GM21528 (cell line): ENCODE results near the gene LARP4.
"Not testable (repeated sequence)": the region's sequence is repeated elsewhere in the genome, so short reads cannot be mapped to it uniquely, and the experiment has no call there.

ENCODE experiments used
- ATAC-seq: cut with Tn5 transposase; IDR thresholded peaks from one replicate; pipeline ENCODE4 v1.9.1; 2021; ENCODE audit warnings: mild to moderate bottlenecking, moderate library complexity; ENCODE audit not compliant: unreplicated experiment, low FRiP score

Gene LARP4

GRCh38 chr12:50467439-50467838 lies 66.8 kb downstream of the LARP4 start:
- no peak for ATAC-seq

GRCh38 chr12:50477241-50477832 lies 76.7 kb downstream of the LARP4 start:
- no peak for ATAC-seq

- no peak for ATAC-seq
These were observed 81.9 kb downstream of the LARP4 start for GRCh38 chr12:50482571-50482970.

GRCh38 chr12:50483488-50483887 lies 82.8 kb downstream of the LARP4 start:
- ATAC-seq, result no peak

- no peak for ATAC-seq
These were observed 88.1 kb downstream of the LARP4 start for GRCh38 chr12:50488801-50489200.

- not testable (repeated sequence) for ATAC-seq
These were observed 97.4 kb downstream of the LARP4 start for GRCh38 chr12:50498119-50498518.

GRCh38 chr12:50504798-50505674 lies 104.4 kb downstream of the LARP4 start, which contains the start of gene DIP2B:
Gene DIP2B (plus strand): TSS chr12:50504985. CDS start chr12:50505141, 156 bp downstream.
- ATAC-seq, result peak; percentile 71

- no peak for ATAC-seq
These were observed 105.2 kb downstream of the LARP4 start for GRCh38 chr12:50505675-50506530.

- ATAC-seq, result no peak
These were observed 106.2 kb downstream of the LARP4 start for GRCh38 chr12:50506753-50507473.

- no peak for ATAC-seq
These were observed 106.8 kb downstream of the LARP4 start for GRCh38 chr12:50507474-50507838.

- ATAC-seq, result no peak
These were observed 107.2 kb downstream of the LARP4 start for GRCh38 chr12:50507930-50508329.

GRCh38 chr12:50508414-50508813 lies 107.7 kb downstream of the LARP4 start:
- no peak for ATAC-seq

GRCh38 chr12:50508970-50509663 lies 108.4 kb downstream of the LARP4 start:
- ATAC-seq, result no peak

GRCh38 chr12:50514526-50515276 lies 114.0 kb downstream of the LARP4 start:
- ATAC-seq, result no peak

GRCh38 chr12:50515587-50515986 lies 114.9 kb downstream of the LARP4 start:
- no peak for ATAC-seq

- peak; percentile 64 for ATAC-seq
These were observed 116.8 kb downstream of the LARP4 start for GRCh38 chr12:50517421-50518048.

GRCh38 chr12:50518090-50518489 lies 117.4 kb downstream of the LARP4 start:
- ATAC-seq, result no peak

GRCh38 chr12:50519353-50519752 lies 118.7 kb downstream of the LARP4 start:
- no peak for ATAC-seq
